Measurements from ENCODE around the gene ZBTB7C. TPM values are rescaled to one million over a fixed set of nuclear protein-coding genes. Genes with fewer than 3 reads are reported as not detected.
A peak's percentile ranks its signal among the peaks of the same experiment; 100 is the strongest.

Gene ZBTB7C
- total and polyA plus RNA-seq, 2 of the 8 experiments (the other 6 are each of a cell fraction or from before 2014, with no cell fraction given): 0.15 to 0.45 TPM

DNA sequence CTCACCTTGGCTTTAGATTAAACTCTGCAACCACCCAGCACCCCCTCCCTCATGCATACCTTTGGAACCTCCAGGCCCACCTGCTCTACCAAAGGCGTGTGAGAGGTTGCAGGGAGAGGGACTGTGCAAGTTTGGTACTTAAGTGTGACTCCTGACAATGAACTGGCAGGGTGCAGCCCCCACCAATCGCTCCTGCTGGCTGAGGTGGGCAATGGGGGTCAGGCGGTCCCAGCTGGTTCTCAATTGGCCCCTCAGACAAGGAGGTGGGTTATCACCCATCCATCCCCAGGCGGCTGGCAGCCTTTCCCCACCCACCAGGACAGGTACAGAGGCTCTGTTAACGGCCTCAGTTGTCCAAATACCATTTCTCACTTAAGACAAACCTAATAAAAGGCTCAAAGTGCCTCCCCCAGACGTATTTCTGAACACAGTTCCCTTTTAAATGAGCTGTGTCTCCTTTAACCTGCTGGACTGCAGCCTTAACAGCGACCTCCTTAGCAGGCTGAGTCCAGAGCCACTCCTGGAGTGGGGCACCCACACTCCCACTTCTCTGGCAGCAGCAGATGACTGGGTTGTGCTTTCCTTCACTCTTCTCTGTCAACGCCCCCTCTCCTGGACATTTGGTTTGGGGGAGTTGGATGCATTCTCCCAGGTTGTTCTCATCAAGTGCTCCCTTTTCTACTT is 309.6 kb downstream of the ZBTB7C start:
- FAIRE-seq: no peak
- H3K79me2 ChIP-seq (ENCODE audit: control insufficient read depth in 1 of 2, insufficient read depth in 2 of 2, low read length in 2 of 2): no peaks in the 10 kb centered on the region
- no peak overlapping the region; the same call in 1 of the 2 replicates for H2BK15ac ChIP-seq (ENCODE audit: low read length)
- H3K56ac ChIP-seq (replicated peaks; ENCODE audit: insufficient read length, low read depth, low read length): no peak overlapping the region
- H2BK20ac ChIP-seq (ENCODE audit: low read length): 0 out of 2 replicates have a peak overlapping the region, but pooled peaks have one; percentile 55
- no peaks in the 10 kb centered on the region for H3K79me1 ChIP-seq (ENCODE audit: low read depth, low read length)
- H2BK120ac ChIP-seq (replicated peaks; ENCODE audit: low read depth, low read length): no peak overlapping the region
- H4K91ac ChIP-seq (replicated peaks; ENCODE audit: insufficient read length, low read length): peak overlapping the region; percentile 81
- no peak overlapping the region for H4K8ac ChIP-seq (ENCODE audit: extremely low read depth, insufficient read depth, low read length)
- CTCF ChIA-PET (ENCODE audit: partially characterized antibody): interaction anchor here (1.0 to 1.3 kb wide), 5 partner anchors 9 to 83 kb away, joined by 3 to 5 read pairs (median 4); no protein-coding TSS in a partner anchor
- H2BK12ac ChIP-seq (ENCODE audit: low read depth, low read length): 0 out of 2 replicates have a peak overlapping the region, but pooled peaks have one; percentile 51
- H4K20me1 ChIP-seq (replicated peaks in 1 of 2; ENCODE audit: control insufficient read depth in 1 of 2, insufficient read depth in 2 of 2, low read length in 2 of 2): no peaks in the 10 kb centered on the region
- H3K23me2 ChIP-seq (ENCODE audit: low read depth, low read length): no peaks in the 10 kb centered on the region
- H3K4me2 ChIP-seq (ENCODE audit: insufficient read depth in 1 of 2, low read depth in 2 of 2, low read length in 2 of 2): 0 out of 4 replicates have a peak overlapping the region, but pooled peaks of 1 of the 2 experiments have one; percentile 58
- no peak for DNase-seq (ENCODE audit: low read depth in 1 of 2, low spot score in 2 of 2)
- peaks cover 2 to 12% (median 6%) of the 10 kb centered on the region in 4 experiments for H3K4me1 ChIP-seq (replicated peaks in 1 of 4; ENCODE audit: control insufficient read depth in 3 of 4, insufficient read depth in 4 of 4, low read length in 3 of 4)
- no peaks in the 10 kb centered on the region for H3K9me3 ChIP-seq (ENCODE audit: insufficient read depth in 2 of 2, low read depth in 1 of 2, low read length in 1 of 2)
- H2AFZ ChIP-seq (ENCODE audit: low read length): peak overlapping the region; percentile 41; the same call in 1 of the 2 replicates
- H3K4me3 ChIP-seq (ENCODE audit: extremely low read depth in 1 of 4, insufficient read depth in 2 of 4, low read depth in 3 of 4, low read length in 4 of 4): no peak overlapping the region
- WGBS, 2 experiments (ENCODE audit: extremely low coverage in 1 of 2, insufficient coverage in 1 of 2, insufficient read length in 1 of 2, insufficient replicate concordance in 2 of 2, low coverage in 1 of 2, low lambda C conversion rate in 2 of 2, missing lambda C conversion rate in 1 of 2): 77% methylated on average over 8 of the region's 8 CpGs; no CpG with 5 or more reads in 1 of the 2 experiments
- no peaks in the 10 kb centered on the region for H3K36me3 ChIP-seq (ENCODE audit: control insufficient read depth in 2 of 4, insufficient read depth in 4 of 4, low read length in 3 of 4)
- no peak overlapping the region for H4K5ac ChIP-seq (ENCODE audit: insufficient read length, low read depth, low read length)
- POLR2A ChIA-PET (ENCODE audit: partially characterized antibody): interaction anchor here (1.5 kb wide), 1 partner anchor 16 kb away, joined by 3 read pairs; no protein-coding TSS in a partner anchor
- no peak overlapping the region for H3K27ac ChIP-seq (ENCODE audit: low read depth, low read length)
- no peak overlapping the region for H3K9ac ChIP-seq (replicated peaks in 1 of 4; ENCODE audit: extremely low read depth in 1 of 4, low read depth in 3 of 4, low read length in 3 of 4)
- no peak overlapping the region for H3K4ac ChIP-seq (replicated peaks; ENCODE audit: insufficient read length, low read depth, low read length)
- H2BK5ac ChIP-seq (ENCODE audit: low read depth, low read length): 0 out of 2 replicates have a peak overlapping the region, but pooled peaks have one; percentile 19
- no peak overlapping the region for H3K18ac ChIP-seq (ENCODE audit: extremely low read depth, low read length)
- H3K23ac ChIP-seq (ENCODE audit: insufficient read length): no peak overlapping the region
- 0 out of 7 replicates have a peak, but pooled peaks cover 0 to 2% (median 0%) of the 10 kb centered on the region in 4 experiments for H3K27me3 ChIP-seq (replicated peaks in 1 of 4; ENCODE audit: control insufficient read depth in 3 of 4, extremely low read depth in 1 of 4, insufficient read depth in 3 of 4, low read length in 3 of 4)
- no peak overlapping the region for H3K14ac ChIP-seq (ENCODE audit: insufficient read length)
- H2AK5ac ChIP-seq (ENCODE audit: low read depth, low read length): no peak overlapping the region
